HepG2 (cell line): ENCODE data around the gene CKS1B. TPM values are rescaled to one million over a fixed set of nuclear protein-coding genes. Genes with fewer than 3 reads are reported as not detected.

Experiments
- CREB3 ChIP-seq: sonication (generic); formaldehyde crosslinking; IDR thresholded peaks from 2 replicates; pipeline ENCODE4 v1.5.0; 2020; ENCODE audit warnings: missing genetic modification reagents
- GABPB1 ChIP-seq: IDR thresholded peaks from 2 replicates; pipeline ENCODE4 v1.6.1; 2016; ENCODE audit warnings: mild to moderate bottlenecking, missing genetic modification reagents, moderate library complexity, missing compliant biosample characterization
- GPN1 ChIP-seq: sonication (generic); formaldehyde crosslinking; IDR thresholded peaks from 2 replicates; pipeline ENCODE4 v1.5.1; 2020; ENCODE audit warnings: missing genetic modification reagents, borderline replicate concordance
- PRDM4 ChIP-seq: sonication (generic); formaldehyde crosslinking; IDR thresholded peaks from 2 replicates; pipeline ENCODE4 v1.9.0; 2021; ENCODE audit warnings: missing genetic modification reagents, borderline replicate concordance
- RERE ChIP-seq: IDR thresholded peaks from 2 replicates; pipeline ENCODE4 v1.6.1; 2016; ENCODE audit warnings: low read depth, missing genetic modification reagents, missing compliant biosample characterization
- SAP130 ChIP-seq: IDR thresholded peaks from 2 replicates; pipeline ENCODE4 v1.6.1; 2016; ENCODE audit warnings: low read depth
- ZBTB49 ChIP-seq: sonication (generic); formaldehyde crosslinking; IDR thresholded peaks from 2 replicates; pipeline ENCODE4 v1.4.0; 2020; ENCODE audit warnings: missing genetic modification reagents, borderline replicate concordance
- ZNF232 ChIP-seq: sonication (generic); formaldehyde crosslinking; IDR thresholded peaks from 2 replicates; pipeline ENCODE4 v1.4.0; 2020; ENCODE audit warnings: missing genetic modification reagents, borderline replicate concordance
- ZNF292 ChIP-seq: sonication (generic); formaldehyde crosslinking; IDR thresholded peaks from 2 replicates; pipeline ENCODE4 v1.8.1; 2022; ENCODE audit warnings: mild to moderate bottlenecking, low read depth, missing genetic modification reagents, borderline replicate concordance
- ZNF550 ChIP-seq: sonication (generic); formaldehyde crosslinking; IDR thresholded peaks from 2 replicates; pipeline ENCODE4 v1.4.0; 2020; ENCODE audit warnings: mild to moderate bottlenecking, missing genetic modification reagents, borderline replicate concordance
- ZNF556 ChIP-seq: sonication (generic); formaldehyde crosslinking; IDR thresholded peaks from 2 replicates; pipeline ENCODE4 v1.4.0; 2020; ENCODE audit warnings: mild to moderate bottlenecking, missing genetic modification reagents, borderline replicate concordance
- polyA plus RNA-seq, 8 experiments: library from polyadenylated mRNA; depleted of rRNA in 3 of 8; stranded (reverse) in 7 of 8; unstranded in 1 of 8; fragments of >200 nt; fragmentation: Illumina TruSeq in 4 of 8; extraction: Trizol in 4 of 8; gene quantifications; 2 replicates each; pipeline versions ENCODE4 v1.2.1 to v1.2.3, GENCODE V29; 2011 to 2016; ENCODE audit warnings: low read depth in 4 of 8, missing spikeins in 1 of 8, mixed read lengths in 1 of 8; ENCODE audit not compliant: insufficient read depth in 1 of 8
- total RNA-seq, 5 experiments: library from RNA; depleted of rRNA; stranded (reverse); fragments of >200 nt; fragmentation: Illumina TruSeq; extraction: Trizol; gene quantifications; 2 replicates each; pipeline ENCODE4 v1.2.3, GENCODE V29; 2016; ENCODE audit warnings: low read depth in 1 of 5
- TF ChIP-seq, protein P1 (sequence below): sonication (generic); formaldehyde crosslinking; IDR thresholded peaks from 2 replicates; pipeline ENCODE4 v1.8.1; 2023; ENCODE audit warnings: mild to moderate bottlenecking, inconsistent platforms, moderate library complexity, missing genetic modification reagents, borderline replicate concordance

The CKS1B gene
- total and polyA plus RNA-seq, 2 of the 13 experiments (the other 11 are each of a cell fraction or from before 2014, with no cell fraction given): 217 to 222 TPM

DNA sequence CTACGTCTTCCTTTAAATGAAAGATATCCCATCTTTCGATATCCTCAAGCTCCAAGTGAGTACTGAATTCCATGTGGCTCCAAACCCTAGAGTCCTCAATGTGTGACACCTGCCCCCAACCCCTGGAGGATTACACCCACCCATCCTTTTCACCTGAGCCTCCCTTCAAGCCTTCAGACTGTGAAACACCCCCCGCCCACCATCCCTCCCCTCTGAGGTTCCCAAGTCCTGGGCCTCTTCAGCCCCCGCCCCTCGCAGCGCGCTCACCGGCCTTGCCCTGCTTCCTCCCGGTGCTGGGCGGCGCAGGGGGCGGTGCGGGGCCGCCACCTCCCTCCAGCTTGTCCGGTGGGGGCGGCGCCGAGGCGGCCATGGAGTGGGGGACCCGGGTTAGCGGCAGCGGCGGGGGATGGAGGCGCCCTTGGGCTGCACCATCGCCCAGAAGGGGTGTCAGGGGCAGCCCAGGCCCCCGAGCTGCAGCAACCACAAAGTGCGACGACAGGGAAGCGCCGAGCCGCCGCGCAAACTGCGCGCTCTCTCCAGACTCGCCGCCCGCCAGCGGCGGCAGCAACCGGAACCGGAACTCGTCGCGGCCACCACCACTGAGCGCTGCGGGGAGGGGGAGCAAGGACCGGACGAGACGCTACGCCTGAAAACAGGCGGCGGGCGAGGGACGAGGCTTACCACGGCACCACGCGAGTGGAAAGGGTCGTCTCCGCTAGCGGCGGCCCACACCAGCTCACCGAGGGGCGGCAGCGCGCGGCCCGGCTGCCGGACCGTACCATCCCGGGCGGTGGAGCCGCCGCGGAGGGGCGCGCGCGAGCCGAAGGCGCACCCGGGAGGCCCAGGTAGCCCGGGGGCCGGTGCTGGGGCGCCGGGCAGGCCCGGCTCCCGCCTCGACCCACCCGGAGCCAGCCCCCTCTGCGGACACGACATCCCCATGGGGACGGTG is 13.0 kb upstream of the CKS1B start, which contains the start of gene PYGO2 (continued):
- TF ChIP-seq, protein P1, sequence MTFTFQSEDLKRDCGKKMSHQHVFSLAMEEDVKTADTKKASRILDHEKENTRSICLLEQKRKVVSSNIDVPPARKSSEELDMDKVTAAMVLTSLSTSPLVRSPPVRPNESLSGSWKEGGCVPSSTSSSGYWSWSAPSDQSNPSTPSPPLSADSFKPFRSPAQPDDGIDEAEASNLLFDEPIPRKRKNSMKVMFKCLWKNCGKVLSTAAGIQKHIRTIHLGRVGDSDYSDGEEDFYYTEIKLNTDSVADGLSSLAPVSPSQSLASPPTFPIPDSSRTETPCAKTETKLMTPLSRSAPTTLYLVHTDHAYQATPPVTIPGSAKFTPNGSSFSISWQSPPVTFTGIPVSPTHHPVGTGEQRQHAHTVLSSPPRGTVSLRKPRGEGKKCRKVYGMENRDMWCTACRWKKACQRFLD (CRISPR knock-in tag): peak; percentile 80; the same call in 1 of the 2 replicates
- TF ChIP-seq ZBTB49 (CRISPR knock-in tag) (no peak), ZNF556 (CRISPR knock-in tag) (peak; percentile 60; the same call in 1 of the 2 replicates), CREB3 (CRISPR knock-in tag) (0 out of 2 replicates have a peak, but pooled peaks have one; percentile 35), GABPB1 (CRISPR knock-in tag) (peak; percentile 96), ZNF550 (CRISPR knock-in tag) (peak; percentile 78; the same call in 1 of the 2 replicates), ZNF232 (CRISPR knock-in tag) (peak; percentile 85; the same call in 1 of the 2 replicates), RERE (no peak), ZNF292 (no peak), GPN1 (CRISPR knock-in tag) (no peak), SAP130 (CRISPR knock-in tag) (peak; percentile 89), PRDM4 (no peak)
